ENCODE measurements around the gene UPF1. TPM values are rescaled to one million over a fixed set of nuclear protein-coding genes. Genes with fewer than 3 reads are reported as not detected.
"Not testable (repeated sequence)": the region's sequence is repeated elsewhere in the genome, so short reads cannot be mapped to it uniquely, and the experiment has no call there.

UPF1 gene
- total RNA-seq, 1 donor from 2014 or later: 69.8 TPM

- no peak for DNase-seq (ENCODE audit: low spot score)
- no peak overlapping the region for H3K27ac Mint-ChIP-seq
- no peaks in the 10 kb centered on the region for H4K20me1 ChIP-seq (ENCODE audit: low read depth)
- no peaks in the 10 kb centered on the region for H3F3A ChIP-seq (ENCODE audit: low read depth)
- no peaks in the 10 kb centered on the region for H3K36me3 Mint-ChIP-seq
- H3K27ac ChIP-seq: no peak overlapping the region
- peaks cover 79% of the 10 kb centered on the region for H3K27me3 ChIP-seq
- peaks cover 14% of the 10 kb centered on the region for H3K27me3 Mint-ChIP-seq (ENCODE audit: insufficient read depth, low read depth)
- no peak overlapping the region for H3K4me3 ChIP-seq
- no peak overlapping the region for H3K4me3 Mint-ChIP-seq
- no peaks in the 10 kb centered on the region for H3K9me3 ChIP-seq (ENCODE audit: low read depth)
- H3K4me1 ChIP-seq: no peaks in the 10 kb centered on the region
- TF ChIP-seq, protein P1, sequence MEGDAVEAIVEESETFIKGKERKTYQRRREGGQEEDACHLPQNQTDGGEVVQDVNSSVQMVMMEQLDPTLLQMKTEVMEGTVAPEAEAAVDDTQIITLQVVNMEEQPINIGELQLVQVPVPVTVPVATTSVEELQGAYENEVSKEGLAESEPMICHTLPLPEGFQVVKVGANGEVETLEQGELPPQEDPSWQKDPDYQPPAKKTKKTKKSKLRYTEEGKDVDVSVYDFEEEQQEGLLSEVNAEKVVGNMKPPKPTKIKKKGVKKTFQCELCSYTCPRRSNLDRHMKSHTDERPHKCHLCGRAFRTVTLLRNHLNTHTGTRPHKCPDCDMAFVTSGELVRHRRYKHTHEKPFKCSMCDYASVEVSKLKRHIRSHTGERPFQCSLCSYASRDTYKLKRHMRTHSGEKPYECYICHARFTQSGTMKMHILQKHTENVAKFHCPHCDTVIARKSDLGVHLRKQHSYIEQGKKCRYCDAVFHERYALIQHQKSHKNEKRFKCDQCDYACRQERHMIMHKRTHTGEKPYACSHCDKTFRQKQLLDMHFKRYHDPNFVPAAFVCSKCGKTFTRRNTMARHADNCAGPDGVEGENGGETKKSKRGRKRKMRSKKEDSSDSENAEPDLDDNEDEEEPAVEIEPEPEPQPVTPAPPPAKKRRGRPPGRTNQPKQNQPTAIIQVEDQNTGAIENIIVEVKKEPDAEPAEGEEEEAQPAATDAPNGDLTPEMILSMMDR (IDR thresholded peaks at IDR 0.05): no peak
- TF ChIP-seq EZH2 (IDR thresholded peaks at IDR 0.05): no peak
- TF ChIP-seq EZH2phosphoT487 (IDR thresholded peaks at IDR 0.05): no peak
- H3K4me2 ChIP-seq: no peak overlapping the region
- H3K9ac ChIP-seq: no peak overlapping the region
- no peak overlapping the region for H2AFZ ChIP-seq (replicated peaks)
- no peaks in the 10 kb centered on the region for H3K36me3 ChIP-seq
- no peaks in the 10 kb centered on the region for H3K9me3 Mint-ChIP-seq
- no peaks in the 10 kb centered on the region for H3K79me2 ChIP-seq (ENCODE audit: low read depth)
- H3K4me1 Mint-ChIP-seq: no peaks in the 10 kb centered on the region
These were observed 23.9 kb upstream of the UPF1 start for GRCh38 chr19:18807861-18808331.

DNA sequence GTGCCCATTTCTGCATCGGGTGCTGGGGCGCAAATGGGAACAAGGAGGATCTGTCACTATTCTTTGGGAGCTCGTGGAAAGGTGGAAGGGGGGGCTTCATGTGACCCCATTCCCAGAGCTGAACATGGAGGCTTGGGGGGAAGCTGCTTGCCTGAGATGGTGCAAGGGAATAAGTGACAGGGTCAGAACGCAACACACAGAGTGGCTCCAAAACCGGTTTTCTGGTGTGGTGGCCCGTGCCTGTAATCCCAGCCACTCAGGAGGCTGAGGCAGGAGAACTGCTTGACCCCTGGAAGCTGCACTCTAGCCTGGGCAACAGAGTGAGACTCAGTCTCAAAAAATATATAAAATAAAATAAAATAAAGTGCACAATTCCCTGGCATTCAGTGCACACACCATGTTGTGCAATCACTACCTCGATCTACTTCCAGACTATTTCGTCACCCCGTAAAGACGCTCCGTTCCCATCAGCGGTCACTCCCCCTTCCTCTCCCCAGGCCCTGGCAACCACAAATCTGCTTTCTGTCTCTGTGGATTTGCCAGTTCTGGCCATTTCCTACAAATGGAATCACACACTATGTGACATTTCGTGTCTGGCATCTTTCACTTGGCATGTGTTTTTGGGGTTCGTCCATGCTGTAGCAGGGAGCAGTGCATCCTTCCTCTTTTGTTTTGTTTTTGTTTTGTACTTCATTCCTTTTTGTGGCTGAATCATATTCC is 22.4 kb upstream of the UPF1 start:
- Histone ChIP-seq H2AFZ (replicated peaks) (no peak overlapping the region), H3K4me3 (no peak overlapping the region), H3K79me2 (ENCODE audit: low read depth) (no peaks in the 10 kb centered on the region), H3K4me1 (no peaks in the 10 kb centered on the region), H3K9me3 (ENCODE audit: low read depth) (no peaks in the 10 kb centered on the region), H3K4me2 (no peak overlapping the region), H3K36me3 (no peaks in the 10 kb centered on the region), H3K9ac (no peak overlapping the region), H3K27ac (no peak overlapping the region), H4K20me1 (ENCODE audit: low read depth) (no peaks in the 10 kb centered on the region), H3K27me3 (peaks cover 82% of the 10 kb centered on the region), H3F3A (ENCODE audit: low read depth) (no peaks in the 10 kb centered on the region)
- Mint-ChIP-seq H3K27me3 (ENCODE audit: insufficient read depth, low read depth) (peaks cover 6% of the 10 kb centered on the region), H3K4me1 (no peaks in the 10 kb centered on the region), H3K27ac (no peak overlapping the region), H3K9me3 (no peaks in the 10 kb centered on the region), H3K36me3 (no peaks in the 10 kb centered on the region), H3K4me3 (no peak overlapping the region)
- DNase-seq (ENCODE audit: low spot score): no peak
- TF ChIP-seq, protein P1 (IDR thresholded peaks at IDR 0.05): no peak
- TF ChIP-seq EZH2 (IDR thresholded peaks at IDR 0.05) (no peak), EZH2phosphoT487 (IDR thresholded peaks at IDR 0.05) (no peak)

DNA sequence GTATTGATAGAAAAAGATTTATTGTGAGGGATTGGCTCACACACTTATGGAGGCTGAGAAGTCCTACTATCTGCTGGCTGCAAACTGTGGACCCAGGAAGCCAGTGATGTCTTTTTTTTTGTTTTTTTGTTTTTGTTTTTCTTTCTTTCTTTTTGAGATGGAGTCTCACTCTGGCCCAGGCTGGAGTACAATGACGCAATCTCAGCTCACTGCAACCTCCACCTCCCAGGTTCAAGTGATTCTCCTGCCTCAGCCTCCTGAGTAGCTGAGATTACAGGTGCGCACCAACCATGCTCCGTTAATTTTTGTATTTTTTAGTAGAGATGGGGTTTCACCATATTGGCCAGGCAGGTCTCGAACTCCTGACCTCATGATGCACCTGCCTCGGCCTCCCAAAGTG is 20.1 kb upstream of the UPF1 start:
- not testable (repeated sequence) for H3K4me1 ChIP-seq; H3K27ac ChIP-seq; H3K4me2 ChIP-seq; H3K4me3 Mint-ChIP-seq; H3K79me2 ChIP-seq (ENCODE audit: low read depth); H3K36me3 Mint-ChIP-seq; H3K36me3 ChIP-seq; DNase-seq (ENCODE audit: low spot score); H3F3A ChIP-seq (ENCODE audit: low read depth); H3K27me3 Mint-ChIP-seq (ENCODE audit: insufficient read depth, low read depth); H3K9me3 ChIP-seq (ENCODE audit: low read depth); H3K9ac ChIP-seq; H3K9me3 Mint-ChIP-seq; H3K27ac Mint-ChIP-seq; H3K4me3 ChIP-seq; H2AFZ ChIP-seq (replicated peaks); H4K20me1 ChIP-seq (ENCODE audit: low read depth); H3K4me1 Mint-ChIP-seq
- peaks cover 84% of the 10 kb centered on the region for H3K27me3 ChIP-seq

GRCh38 chr19:18814063-18814462 is 17.7 kb upstream of the UPF1 start:
- no peaks in the 10 kb centered on the region for H3K36me3 ChIP-seq
- H3K27ac Mint-ChIP-seq: no peak overlapping the region
- no peaks in the 10 kb centered on the region for H3K9me3 ChIP-seq (ENCODE audit: low read depth)
- no peaks in the 10 kb centered on the region for H4K20me1 ChIP-seq (ENCODE audit: low read depth)
- no peak overlapping the region for H2AFZ ChIP-seq (replicated peaks)
- peaks cover 66% of the 10 kb centered on the region for H3K27me3 ChIP-seq
- H3F3A ChIP-seq (ENCODE audit: low read depth): no peaks in the 10 kb centered on the region
- H3K79me2 ChIP-seq (ENCODE audit: low read depth): no peaks in the 10 kb centered on the region
- DNase-seq (ENCODE audit: low spot score): no peak
- no peaks in the 10 kb centered on the region for H3K4me1 ChIP-seq
- no peak overlapping the region for H3K4me3 Mint-ChIP-seq
- H3K9me3 Mint-ChIP-seq: no peaks in the 10 kb centered on the region
- H3K4me1 Mint-ChIP-seq: no peaks in the 10 kb centered on the region
- H3K36me3 Mint-ChIP-seq: no peaks in the 10 kb centered on the region
- peaks cover 2% of the 10 kb centered on the region for H3K27me3 Mint-ChIP-seq (ENCODE audit: insufficient read depth, low read depth)
- no peak overlapping the region for H3K4me2 ChIP-seq
- no peak overlapping the region for H3K9ac ChIP-seq
- no peak overlapping the region for H3K4me3 ChIP-seq
- H3K27ac ChIP-seq: no peak overlapping the region
- TF ChIP-seq EZH2 (IDR thresholded peaks at IDR 0.05) (no peak), EZH2phosphoT487 (IDR thresholded peaks at IDR 0.05) (no peak)
- TF ChIP-seq, protein P1 (IDR thresholded peaks at IDR 0.05): no peak
